GM20000 (cell line): ENCODE data around the gene GRIK1.

Source experiments
- DNase-seq: peaks from one replicate; pipeline ENCODE4 v3.0.0; 2012; ENCODE audit warnings: low spot score
- TF ChIP-seq, protein P1 (sequence below): IDR thresholded peaks from 2 replicates; pipeline ENCODE4 v1.5.1; 2012; ENCODE audit warnings: mild to moderate bottlenecking, control low read depth; ENCODE audit errors: extremely low read depth, missing control alignments

Gene GRIK1

GRCh38 chr21:29658177-29658933 lies 281.4 kb downstream of the GRIK1 start:
- TF ChIP-seq, protein P1, sequence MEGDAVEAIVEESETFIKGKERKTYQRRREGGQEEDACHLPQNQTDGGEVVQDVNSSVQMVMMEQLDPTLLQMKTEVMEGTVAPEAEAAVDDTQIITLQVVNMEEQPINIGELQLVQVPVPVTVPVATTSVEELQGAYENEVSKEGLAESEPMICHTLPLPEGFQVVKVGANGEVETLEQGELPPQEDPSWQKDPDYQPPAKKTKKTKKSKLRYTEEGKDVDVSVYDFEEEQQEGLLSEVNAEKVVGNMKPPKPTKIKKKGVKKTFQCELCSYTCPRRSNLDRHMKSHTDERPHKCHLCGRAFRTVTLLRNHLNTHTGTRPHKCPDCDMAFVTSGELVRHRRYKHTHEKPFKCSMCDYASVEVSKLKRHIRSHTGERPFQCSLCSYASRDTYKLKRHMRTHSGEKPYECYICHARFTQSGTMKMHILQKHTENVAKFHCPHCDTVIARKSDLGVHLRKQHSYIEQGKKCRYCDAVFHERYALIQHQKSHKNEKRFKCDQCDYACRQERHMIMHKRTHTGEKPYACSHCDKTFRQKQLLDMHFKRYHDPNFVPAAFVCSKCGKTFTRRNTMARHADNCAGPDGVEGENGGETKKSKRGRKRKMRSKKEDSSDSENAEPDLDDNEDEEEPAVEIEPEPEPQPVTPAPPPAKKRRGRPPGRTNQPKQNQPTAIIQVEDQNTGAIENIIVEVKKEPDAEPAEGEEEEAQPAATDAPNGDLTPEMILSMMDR, result no peak
- no peak for DNase-seq

GRCh38 chr21:29657240-29657989 lies 282.4 kb downstream of the GRIK1 start:
- TF ChIP-seq, protein P1, result no peak
- no peak for DNase-seq

GRCh38 chr21:29656504-29657239 lies 283.1 kb downstream of the GRIK1 start:
- no peak for DNase-seq
- TF ChIP-seq, protein P1, result no peak

- TF ChIP-seq, protein P1, result no peak
- DNase-seq, result no peak
These were observed 284.2 kb downstream of the GRIK1 start for GRCh38 chr21:29655577-29655976.

GRCh38 chr21:29654855-29655254 lies 284.9 kb downstream of the GRIK1 start:
- TF ChIP-seq, protein P1, result no peak
- DNase-seq, result no peak

- TF ChIP-seq, protein P1, result no peak
- DNase-seq, result no peak
These were observed 285.6 kb downstream of the GRIK1 start for GRCh38 chr21:29654203-29654602.

- no peak for DNase-seq
- TF ChIP-seq, protein P1, result no peak
These were observed 289.2 kb downstream of the GRIK1 start for GRCh38 chr21:29650523-29651022.
